Right ventricle myocardium inferior (tissue), 1 donor: ENCODE measurements around the gene PLXNA2. TPM values are rescaled to one million over a fixed set of nuclear protein-coding genes. Genes with fewer than 3 reads are reported as not detected.
A peak's percentile ranks its signal among the peaks of the same experiment; 100 is the strongest.

ENCODE experiments used
- ATAC-seq: fragments of 200-7000 bp; cut with Tn5 transposase; one replicate; pipeline ENCODE4 v1.9.1; 2020; ENCODE audit warnings: mild to moderate bottlenecking, moderate library complexity
- DNase-seq: peaks from one replicate; pipeline ENCODE4 v3.0.0; 2021; ENCODE audit errors: missing footprints
- intact Hi-C: fragments of 100-400 bp; cut with DNase I; formaldehyde crosslinking; loops from one replicate; pipeline ENCODE4 v1.11.0; 2022
- total RNA-seq: library from RNA; stranded (reverse); fragmentation: NEBNext Ultra II Directional; extraction: Animal tissue kit (Norgen Biotek cat#: 25700); gene quantifications from one replicate; pipeline ENCODE4 v1.2.1, GENCODE V29; 2021
- donor health status: DM: no; HTN: yes; CAD: no; lungs with severe emphysema.

PLXNA2 gene
- total RNA-seq, 1 donor from 2014 or later = 15.3 TPM

DNA sequence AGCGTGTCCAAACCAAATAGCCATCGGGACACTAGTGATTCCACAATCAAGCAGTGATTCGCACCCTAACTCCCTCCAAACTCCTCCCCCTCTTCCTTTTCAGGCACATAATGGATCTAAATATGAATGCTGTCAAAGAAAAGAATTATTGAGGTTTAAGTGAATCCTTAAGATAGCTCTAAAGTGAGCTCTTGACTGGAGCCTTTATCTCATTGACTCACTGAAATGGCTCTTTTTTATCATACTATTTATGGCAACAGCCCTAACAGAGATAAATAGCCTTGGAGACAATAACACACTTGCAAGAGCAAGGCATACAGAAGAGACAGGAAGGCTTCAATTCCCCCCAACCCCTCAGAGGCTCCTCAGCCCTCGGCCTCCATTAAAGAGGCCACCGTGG is 143.3 kb downstream of the PLXNA2 start:
- intact Hi-C loops = no loop called here
- no peak for DNase-seq
- ATAC-seq = no peak

GRCh38 chr1:208100106-208100505 is 144.1 kb downstream of the PLXNA2 start:
- intact Hi-C loops = no loop called here
- DNase-seq (no peak), ATAC-seq (no peak)

DNA sequence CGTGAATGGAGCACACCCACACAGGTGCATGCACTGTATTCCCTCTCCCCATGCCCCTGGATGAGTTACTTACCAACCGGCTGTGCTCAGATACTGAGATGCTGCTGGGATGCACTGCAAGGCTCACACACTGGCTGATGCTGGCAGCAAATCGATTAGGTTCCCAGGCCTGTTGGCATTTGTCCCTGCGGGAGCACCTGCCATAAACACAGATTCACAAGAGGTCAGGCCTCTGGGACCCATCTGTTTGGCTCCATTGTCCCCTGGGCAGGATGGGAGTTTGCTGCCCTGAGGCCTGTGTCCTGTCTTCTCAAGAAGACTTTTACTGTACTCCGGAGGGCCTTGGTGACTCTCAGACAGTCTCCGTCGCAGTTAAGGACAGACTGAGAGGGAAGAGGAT is 145.4 kb downstream of the PLXNA2 start:
- no peak for DNase-seq
- intact Hi-C loops = no loop called here
- ATAC-seq = no peak

DNA sequence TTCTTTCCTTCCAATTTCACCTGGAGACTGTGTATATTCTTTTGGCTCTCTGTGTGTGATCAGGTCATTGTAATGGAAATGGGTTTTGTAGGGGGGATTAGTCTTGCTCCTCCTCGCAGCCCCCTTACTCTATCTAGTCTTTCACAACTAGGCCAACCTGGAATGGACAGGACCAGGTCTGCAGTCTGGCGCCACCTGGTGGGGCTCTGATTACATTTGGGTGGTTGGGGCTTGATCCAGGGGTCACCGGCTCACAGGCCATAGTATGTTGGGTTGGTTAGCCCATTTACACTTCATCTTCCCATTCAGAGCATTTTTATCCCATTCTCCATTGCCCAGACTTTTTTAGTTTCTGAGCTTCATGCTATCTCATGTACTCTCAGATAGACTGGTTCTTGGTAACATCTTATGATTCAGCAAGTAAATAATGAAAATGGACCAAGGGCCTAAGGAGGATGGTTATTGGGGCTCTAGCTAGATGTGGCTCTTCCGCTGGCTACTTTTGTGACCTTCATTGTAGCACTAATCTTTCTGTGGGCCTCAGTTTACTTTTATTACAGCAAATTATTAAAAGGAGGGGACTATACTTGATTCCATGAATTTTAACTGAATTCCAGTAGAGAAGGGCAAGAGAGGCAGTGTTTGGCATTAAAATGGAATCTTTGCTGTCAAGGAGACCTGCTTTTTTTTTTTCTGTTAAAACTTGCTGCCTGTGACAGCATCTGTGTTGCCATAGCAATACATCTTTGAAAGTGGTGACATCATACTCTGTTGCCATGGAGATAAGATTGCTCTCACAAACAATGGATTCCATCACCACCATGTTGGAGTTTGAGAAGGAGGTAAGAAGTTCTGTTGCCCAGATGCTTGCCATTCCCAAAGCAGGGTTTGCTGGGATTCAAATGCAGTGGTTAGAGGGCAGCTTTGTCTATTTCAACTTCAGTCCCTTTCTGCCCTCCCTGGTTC is 150.1 kb downstream of the PLXNA2 start:
- ATAC-seq (no peak), DNase-seq (peak; percentile 85)
- intact Hi-C loops = loop anchor here (2.0 to 5.0 kb wide), 2 partner anchors 72 to 151 kb away; partner anchors contain the start of gene PLXNA2

DNA sequence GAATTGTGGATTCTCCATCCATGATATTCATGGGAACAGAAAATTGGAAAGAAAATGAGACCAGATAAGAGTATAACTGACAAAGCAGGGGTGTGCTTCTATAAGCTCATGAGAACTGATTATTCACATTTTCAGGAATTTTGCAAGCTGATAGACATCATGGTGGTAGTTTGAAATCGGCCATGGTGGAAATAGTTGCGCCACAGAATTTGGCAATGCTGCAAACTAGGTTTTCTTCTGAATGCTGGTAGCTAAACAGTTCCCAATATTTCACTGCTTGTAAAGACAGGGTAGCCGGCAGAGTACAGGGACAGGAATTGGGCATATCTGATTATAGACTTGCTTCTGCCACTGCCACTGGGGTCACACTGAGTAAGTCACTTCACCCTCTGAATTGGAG is 151.1 kb downstream of the PLXNA2 start:
- no peak for ATAC-seq
- intact Hi-C loops = loop anchor here (2.0 to 5.0 kb wide), 2 partner anchors 71 to 152 kb away; partner anchors contain the start of gene PLXNA2

GRCh38 chr1:208090388-208091301 is 153.5 kb downstream of the PLXNA2 start:
- DNase-seq (no peak), ATAC-seq (peak; percentile 58)
- intact Hi-C loops = loop anchor here (5.0 kb wide), 1 partner anchor 68 kb away; no protein-coding TSS in a partner anchor

More for the DNA sequence above, 151.1 kb downstream of the PLXNA2 start:
- DNase-seq = no peak

DNA sequence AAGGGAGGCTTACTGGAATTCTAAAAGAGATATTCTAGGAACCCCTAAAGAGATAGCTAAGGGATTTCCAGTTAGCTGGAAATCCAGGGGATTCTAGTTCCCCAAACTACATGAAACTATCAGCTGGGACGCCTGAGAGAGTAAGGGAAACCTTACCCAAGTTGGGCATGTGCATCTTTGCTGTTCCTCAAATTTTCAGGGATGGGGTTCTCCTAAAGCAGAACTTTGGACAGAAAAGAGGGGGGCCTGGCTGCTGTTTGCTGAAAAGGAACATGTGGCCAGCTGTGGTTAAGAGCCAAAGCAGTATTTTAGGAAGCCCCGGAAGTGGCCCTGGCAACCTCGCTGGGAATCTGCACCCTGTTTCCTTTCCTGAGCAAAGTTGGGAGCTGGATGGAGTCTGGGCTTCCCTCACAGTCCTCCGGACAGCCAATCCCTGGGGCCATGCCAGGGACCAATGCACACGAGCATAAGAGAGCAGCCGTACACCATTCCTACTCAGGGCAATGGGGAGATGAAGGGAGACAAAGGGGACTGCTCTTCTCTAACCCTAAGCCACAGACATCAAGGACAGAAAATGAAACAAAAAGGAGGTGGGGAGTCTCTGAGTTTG is 154.3 kb downstream of the PLXNA2 start:
- intact Hi-C loops = loop anchor here (5.0 kb wide), 1 partner anchor 68 kb away; no protein-coding TSS in a partner anchor
- ATAC-seq = peak; percentile 57
- no peak for DNase-seq

GRCh38 chr1:208089149-208089548 is 155.0 kb downstream of the PLXNA2 start:
- intact Hi-C loops = no loop called here
- DNase-seq (no peak), ATAC-seq (no peak)

DNA sequence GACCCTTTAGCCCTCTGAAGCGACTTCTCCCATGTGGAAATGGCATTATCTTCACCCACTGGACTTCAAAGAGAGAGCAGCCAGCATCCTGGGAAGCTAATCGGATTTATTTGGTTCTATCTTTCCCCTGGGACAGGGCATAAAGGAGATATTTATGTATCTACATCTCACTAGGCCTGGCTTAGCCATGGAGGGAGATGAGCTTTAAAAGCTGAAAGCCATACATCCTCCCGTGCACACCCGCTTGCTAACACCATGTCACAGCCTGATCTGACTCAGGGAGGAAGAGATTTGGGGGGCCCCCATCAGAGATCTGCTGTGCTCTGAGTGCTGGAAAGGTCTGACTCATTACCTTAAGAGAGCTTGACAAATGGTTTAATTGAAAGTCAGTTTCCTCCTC is 155.9 kb downstream of the PLXNA2 start:
- DNase-seq = no peak
- intact Hi-C loops = no loop called here
- ATAC-seq = no peak

GRCh38 chr1:208085655-208086515 is 158.3 kb downstream of the PLXNA2 start:
- intact Hi-C loops = no loop called here
- DNase-seq = no peak
- no peak for ATAC-seq

DNA sequence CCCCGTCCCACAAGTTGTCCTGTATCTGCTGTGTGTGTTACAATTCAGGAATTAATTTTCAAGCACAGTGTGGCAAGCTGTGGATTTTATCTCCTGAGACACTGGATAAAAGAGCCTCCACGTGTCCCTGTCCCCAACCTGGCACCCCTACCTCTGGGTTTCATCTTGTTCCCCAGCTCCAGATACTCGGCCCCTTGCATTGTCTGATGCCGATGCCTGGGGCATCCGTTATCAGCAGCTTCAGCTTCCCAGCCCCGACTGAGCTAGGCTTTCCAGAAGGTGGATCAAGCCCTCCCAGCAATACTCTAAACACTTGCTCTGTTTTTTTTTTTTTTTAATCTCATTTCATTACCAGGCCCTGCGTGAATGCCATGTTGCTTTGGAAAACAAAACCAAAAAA is 159.4 kb downstream of the PLXNA2 start:
- DNase-seq (no peak), ATAC-seq (no peak)
- intact Hi-C loops = no loop called here

- DNase-seq (no peak), ATAC-seq (no peak)
- intact Hi-C loops = no loop called here
Measured at GRCh38 chr1:208084220-208084619, 160.0 kb downstream of the PLXNA2 start.

DNA sequence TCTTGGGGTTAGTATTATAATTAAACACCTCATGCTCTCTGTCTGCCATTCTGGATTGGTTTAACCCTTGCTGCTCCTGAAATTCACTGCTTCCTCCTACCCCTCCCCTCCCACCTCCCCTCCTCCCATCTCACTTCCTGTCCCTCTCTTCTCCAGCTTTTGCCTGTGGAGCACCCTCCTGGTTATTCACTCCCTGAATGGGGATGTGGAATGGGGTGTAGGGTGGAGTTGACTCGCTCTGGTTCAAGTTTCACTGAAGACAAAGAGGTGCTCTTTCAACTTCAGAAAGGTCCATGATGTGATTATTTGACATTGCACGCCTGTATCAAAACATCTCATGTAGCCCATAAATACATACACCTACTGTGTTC is 160.5 kb downstream of the PLXNA2 start:
- ATAC-seq = no peak
- intact Hi-C loops = no loop called here

DNA sequence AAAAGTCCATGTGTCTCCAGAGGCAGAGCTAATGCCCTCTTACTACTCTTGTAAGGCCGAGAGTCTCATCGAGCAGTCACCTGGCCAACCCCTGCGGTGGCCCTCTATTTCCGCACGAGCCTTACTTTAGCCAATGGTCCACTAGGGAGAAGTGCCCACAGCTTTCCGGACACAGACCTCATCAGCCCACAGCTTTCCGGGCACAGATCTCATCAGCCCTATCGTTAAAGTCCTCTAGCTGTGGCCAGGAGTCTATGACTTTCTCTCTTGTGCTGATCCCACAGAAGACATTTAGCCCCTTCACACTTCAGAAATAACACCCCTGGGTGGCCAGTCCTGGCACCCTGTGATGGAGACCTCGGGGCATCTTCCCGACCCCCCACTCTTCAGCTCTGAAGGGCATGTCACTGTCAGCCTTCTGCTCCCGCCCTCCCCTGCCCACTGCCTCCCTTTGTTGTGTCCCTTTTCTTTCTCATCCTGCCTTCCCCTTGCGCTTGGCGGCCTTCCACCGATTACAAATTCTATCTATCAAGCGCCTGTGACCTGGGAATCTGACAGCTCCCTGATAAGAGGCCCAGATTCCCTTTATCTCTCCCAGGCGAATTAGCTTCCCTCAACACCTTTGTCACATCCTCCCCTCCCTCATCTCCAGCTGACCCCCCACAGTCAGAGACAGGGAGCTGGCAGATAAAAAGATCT is 161.0 kb downstream of the PLXNA2 start:
- intact Hi-C loops = no loop called here
- ATAC-seq = no peak
- DNase-seq = no peak

More for the DNA sequence above, 160.5 kb downstream of the PLXNA2 start:
- DNase-seq = no peak

GRCh38 chr1:208081972-208082371 is 162.2 kb downstream of the PLXNA2 start:
- DNase-seq (no peak), ATAC-seq (no peak)
- intact Hi-C loops = no loop called here

- intact Hi-C loops = no loop called here
Measured at GRCh38 chr1:208080396-208081286, 163.5 kb downstream of the PLXNA2 start.

More at GRCh38 chr1:208080396-208081286, 163.5 kb downstream of the PLXNA2 start:
- no peak for DNase-seq
- peak; percentile 29 for ATAC-seq
